ENCODE results near the gene LRPAP1.
"Not testable (repeated sequence)": the region's sequence is repeated elsewhere in the genome, so short reads cannot be mapped to it uniquely, and the experiment has no call there.

Gene LRPAP1

GRCh38 chr4:3470244-3471097 is 61.8 kb downstream of the LRPAP1 start:
- DNase-seq = no peak

GRCh38 chr4:3469386-3470243 is 62.6 kb downstream of the LRPAP1 start:
- no peak for DNase-seq

- no peak for DNase-seq
These were observed 63.4 kb downstream of the LRPAP1 start for GRCh38 chr4:3468804-3469203.

GRCh38 chr4:3468154-3468553 is 64.1 kb downstream of the LRPAP1 start:
- DNase-seq = no peak

GRCh38 chr4:3467601-3468031 is 64.6 kb downstream of the LRPAP1 start:
- DNase-seq = no peak

- no peak for DNase-seq
These were observed 65.3 kb downstream of the LRPAP1 start for GRCh38 chr4:3466691-3467600.

- no peak for DNase-seq
These were observed 66.2 kb downstream of the LRPAP1 start for GRCh38 chr4:3465698-3466671.

- no peak for DNase-seq
These were observed 67.1 kb downstream of the LRPAP1 start for GRCh38 chr4:3464911-3465697.

GRCh38 chr4:3464349-3464905 is 67.8 kb downstream of the LRPAP1 start:
- DNase-seq = no peak

- DNase-seq = no peak
These were observed 68.5 kb downstream of the LRPAP1 start for GRCh38 chr4:3463556-3464348.

GRCh38 chr4:3462790-3463415 is 69.3 kb downstream of the LRPAP1 start, which contains the start of gene DOK7:
DOK7 (plus strand) TSS chr4:3463306; CDS start chr4:3463376, 70 bp downstream.
- DNase-seq = no peak

- DNase-seq = no peak
These were observed 69.9 kb downstream of the LRPAP1 start for GRCh38 chr4:3462321-3462789.

- DNase-seq = no peak
These were observed 70.5 kb downstream of the LRPAP1 start for GRCh38 chr4:3461515-3462291.

GRCh38 chr4:3460926-3461325 is 71.3 kb downstream of the LRPAP1 start:
- no peak for DNase-seq

GRCh38 chr4:3459156-3459555 is 73.1 kb downstream of the LRPAP1 start:
- DNase-seq = not testable (repeated sequence)

GRCh38 chr4:3458371-3458770 is 73.9 kb downstream of the LRPAP1 start:
- no peak for DNase-seq

GRCh38 chr4:3455596-3455995 is 76.6 kb downstream of the LRPAP1 start:
- not testable (repeated sequence) for DNase-seq

All from 8988T (cell line).